Stimulated activated naive CD4-positive, alpha-beta T cell (primary cell): Measurements from ENCODE around the gene MYH15.

Experiments
- DNase-seq, 6 experiments: peaks; one replicate each; lab custom pipeline; 2025; lab: John Stamatoyannopoulos, UW

MYH15 gene

DNA sequence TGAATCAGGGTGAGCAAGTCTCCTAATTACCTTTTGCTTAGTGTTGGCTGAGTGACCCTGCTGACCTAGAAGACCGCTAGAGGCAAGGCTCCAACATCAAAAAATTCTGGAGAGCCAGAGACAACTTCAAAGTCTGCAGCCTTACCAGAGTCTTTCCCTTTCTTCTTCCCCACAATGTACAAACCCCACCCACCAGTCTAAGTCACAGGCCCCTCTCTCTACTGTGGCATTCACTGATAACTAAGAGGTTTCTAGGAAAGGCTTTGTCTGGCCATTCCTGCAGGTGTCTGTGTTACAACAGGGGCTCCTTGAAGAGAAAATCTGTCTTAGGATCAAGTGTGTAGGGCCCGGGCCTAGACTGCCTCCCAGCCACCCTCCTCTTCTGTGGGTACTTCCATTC lies 525 bp downstream of the MYH15 start:
- no peak for DNase-seq

- DNase-seq: no peak
Observed at GRCh38 chr3:108509263-108509662, 1.1 kb downstream of the MYH15 start.

- no peak for DNase-seq
Observed at GRCh38 chr3:108507902-108508301, 2.5 kb downstream of the MYH15 start.

DNA sequence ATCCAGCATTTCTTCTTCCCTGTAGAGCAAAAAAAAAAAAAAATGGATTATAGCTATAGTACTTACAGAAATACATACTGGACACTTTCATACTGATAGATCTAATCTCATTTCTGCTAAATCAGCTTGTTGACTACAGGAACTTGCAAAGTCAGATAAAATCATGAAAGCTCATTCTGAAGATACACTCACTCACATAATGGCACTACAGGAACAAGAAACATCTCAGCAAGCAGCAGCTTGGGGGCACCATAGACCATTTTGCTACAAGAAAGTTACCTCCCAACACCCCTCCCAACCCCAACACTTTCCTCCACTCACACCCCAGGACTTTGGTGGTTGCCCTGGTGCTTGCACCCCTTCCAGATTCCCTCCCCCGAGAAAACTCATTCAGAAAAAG lies 4.6 kb downstream of the MYH15 start:
- DNase-seq: no peak

DNA sequence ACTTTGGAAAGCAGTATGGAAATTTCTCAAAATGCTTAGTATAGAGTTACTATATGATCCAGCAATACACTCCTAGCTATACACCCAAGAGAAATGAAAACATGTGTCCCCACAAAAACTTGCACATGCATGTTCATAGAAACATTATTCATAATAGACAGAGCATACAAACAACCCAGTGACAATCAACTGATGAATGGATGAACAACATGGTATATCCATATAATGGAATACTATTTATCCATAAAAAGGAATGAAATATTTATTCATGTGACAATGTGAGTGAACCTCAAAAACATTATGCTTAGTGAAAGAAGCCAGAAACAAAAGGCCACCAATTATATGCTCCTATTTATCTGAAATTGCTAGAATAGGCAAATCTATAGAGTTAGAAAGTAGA lies 6.7 kb downstream of the MYH15 start:
- DNase-seq: no peak

GRCh38 chr3:108501535-108501934 lies 8.9 kb downstream of the MYH15 start:
- DNase-seq: no peak

DNA sequence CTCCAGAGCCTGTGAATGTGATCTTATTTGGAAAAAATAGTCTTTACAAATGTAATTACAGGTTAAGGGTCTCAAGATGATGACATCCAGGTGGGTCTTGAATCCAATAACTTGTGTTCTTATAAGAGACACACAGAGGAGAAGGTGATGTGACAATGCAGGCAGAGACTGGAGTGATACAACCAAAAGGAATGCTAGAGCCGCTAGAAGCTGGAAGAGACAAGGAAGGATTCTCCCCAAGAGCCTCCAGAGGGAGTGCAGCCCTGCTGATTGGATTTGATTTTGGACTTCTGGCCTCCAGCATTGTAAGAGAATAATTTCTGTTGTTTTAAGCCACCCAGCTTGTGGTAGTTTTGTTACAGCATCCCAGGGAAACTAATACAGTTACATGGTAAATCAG lies 9.7 kb downstream of the MYH15 start:
- no peak for DNase-seq

DNA sequence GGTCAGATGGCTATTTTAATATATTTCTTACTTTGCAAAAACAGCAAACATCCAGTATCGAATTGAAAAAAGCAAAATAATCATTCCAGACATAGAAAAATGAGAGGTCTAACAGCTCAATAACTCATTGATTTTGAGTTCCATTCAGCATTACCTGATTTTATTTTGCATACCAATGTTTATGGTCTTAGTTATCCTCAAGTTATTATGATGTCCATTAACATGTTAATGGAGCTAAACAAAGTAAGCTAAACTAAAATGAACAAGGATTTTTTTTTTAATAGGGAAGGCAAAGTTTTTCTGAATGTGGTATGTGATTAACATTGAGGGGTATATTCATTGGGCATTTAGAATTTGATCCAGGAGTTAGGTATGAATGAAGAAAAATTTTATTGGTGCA lies 13.1 kb downstream of the MYH15 start:
- DNase-seq: no peak

DNA sequence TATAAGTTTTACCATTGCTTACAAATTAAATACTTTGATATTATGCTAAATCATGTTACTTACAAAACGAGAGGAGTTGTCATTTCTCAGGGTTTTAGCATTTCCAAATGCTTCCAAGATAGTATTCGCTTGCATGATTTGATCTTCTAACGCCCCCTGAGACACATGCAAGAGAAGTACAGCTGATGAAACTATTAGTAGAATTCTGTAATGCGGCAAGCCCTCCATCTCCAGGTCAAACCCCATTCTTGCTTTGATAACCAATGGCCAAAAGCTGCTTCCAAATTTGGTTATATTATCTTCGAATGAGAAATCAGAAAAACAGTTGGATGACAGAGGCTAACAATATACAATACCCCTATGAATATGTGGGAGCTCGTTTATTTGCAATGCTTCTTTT lies 14.7 kb downstream of the MYH15 start:
- DNase-seq: no peak

GRCh38 chr3:108494906-108495531 lies 15.4 kb downstream of the MYH15 start:
- DNase-seq: no peak

DNA sequence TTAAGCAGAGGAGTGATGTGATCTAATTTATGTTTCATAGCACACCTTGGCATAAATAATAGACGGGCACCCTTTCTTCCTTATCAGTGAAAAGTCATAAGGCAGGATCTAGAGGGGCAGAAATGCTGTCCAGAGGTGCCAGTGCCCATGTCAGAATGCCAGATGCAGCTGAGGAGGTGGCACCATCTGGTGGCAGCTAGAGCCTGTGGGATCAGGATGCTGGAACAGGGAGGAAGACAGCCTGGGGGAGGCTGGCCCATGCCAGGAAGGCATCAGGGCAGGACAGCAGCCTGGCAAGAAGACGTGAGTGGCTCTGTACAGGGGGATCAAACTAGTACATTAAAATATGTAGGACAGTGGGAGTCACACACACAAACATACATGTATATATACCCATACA lies 16.5 kb downstream of the MYH15 start:
- no peak for DNase-seq

DNA sequence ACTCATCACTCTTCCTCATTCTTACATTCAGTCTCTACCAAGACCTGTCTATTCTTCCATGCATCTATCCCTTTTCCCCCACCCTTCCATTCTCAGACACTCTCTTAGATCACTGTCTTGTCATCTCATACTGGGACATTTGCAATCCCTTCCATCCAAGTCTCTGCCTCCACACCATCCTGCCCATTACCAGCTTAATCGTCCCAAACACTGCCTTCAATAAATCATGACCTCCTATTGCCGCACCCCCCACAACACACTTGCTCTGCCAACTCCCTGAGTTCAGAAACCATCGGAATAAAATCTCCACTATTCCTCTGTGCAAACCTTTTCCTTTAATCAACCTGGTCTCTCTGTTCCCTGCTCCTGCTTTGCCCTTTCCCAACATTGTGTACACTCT lies 18.9 kb downstream of the MYH15 start:
- no peak for DNase-seq

DNA sequence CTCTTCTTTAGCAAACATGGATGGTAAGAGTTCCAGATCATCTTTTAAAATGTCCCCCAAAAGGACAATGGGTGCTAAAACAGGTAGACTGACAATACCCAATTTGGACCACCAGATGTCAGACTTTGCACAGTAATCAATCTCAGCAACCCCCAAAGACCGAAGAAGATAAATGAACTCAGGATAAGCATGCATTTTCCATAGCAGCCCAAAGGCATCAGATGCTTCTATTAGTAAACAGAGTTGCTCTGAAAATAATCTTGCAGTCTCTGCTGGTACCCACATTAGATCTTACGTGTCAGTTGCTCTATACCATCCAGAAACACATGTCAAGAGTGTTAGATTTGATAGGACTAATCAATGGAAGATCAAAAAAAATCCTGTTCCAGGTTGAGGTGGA lies 20.6 kb downstream of the MYH15 start:
- DNase-seq: peak; percentile 0 to 65 (median 20)

GRCh38 chr3:108488631-108489030 lies 21.8 kb downstream of the MYH15 start:
- DNase-seq: no peak

DNA sequence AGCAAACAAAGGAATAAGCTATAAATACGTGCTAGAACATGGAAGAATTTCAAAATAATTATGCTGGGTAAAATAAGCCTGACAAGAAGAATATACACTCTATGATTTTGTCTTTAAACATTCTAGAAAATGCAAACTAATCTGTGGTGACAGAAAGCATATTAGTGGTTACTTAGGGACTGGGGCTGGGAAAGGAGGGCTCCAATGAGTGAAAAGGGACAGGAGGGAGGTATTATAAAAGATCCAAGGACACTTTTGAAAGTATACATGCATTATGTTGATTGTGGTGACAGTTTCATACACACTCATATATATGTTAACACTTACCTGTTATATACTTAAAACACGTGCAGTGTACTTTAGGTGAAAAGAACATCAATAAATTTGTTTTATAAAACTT lies 23.0 kb downstream of the MYH15 start:
- no peak for DNase-seq

- no peak for DNase-seq
Observed at GRCh38 chr3:108486941-108487340, 23.5 kb downstream of the MYH15 start.

- DNase-seq: no peak
Observed at GRCh38 chr3:108486338-108486737, 24.1 kb downstream of the MYH15 start.

GRCh38 chr3:108485146-108485545 lies 25.2 kb downstream of the MYH15 start:
- DNase-seq: no peak

GRCh38 chr3:108479224-108479623 lies 31.2 kb downstream of the MYH15 start:
- no peak for DNase-seq

GRCh38 chr3:108477511-108478147 lies 32.8 kb downstream of the MYH15 start:
- peak; percentile 2 to 70 (median 31) for DNase-seq

GRCh38 chr3:108475220-108475782 lies 35.1 kb downstream of the MYH15 start:
- no peak for DNase-seq

DNA sequence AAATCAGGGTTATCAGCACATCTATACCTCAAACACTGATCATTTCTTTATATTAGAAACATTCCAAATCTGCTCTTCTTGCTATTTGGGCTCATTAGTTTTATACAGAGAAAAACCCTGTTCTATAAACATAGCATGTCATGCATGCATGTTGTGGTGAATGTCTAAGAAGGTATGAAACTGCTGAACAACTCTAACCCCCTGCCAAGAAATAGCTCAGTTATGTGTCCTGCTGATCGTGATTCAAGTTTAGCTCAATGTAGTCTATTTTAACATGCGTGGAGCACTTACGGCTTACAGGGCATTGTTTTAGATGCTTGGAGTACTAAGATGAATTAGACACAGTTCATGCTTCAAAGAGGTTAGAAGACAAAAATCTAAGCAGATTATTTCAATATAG lies 35.8 kb downstream of the MYH15 start:
- no peak for DNase-seq

- DNase-seq: no peak
Observed at GRCh38 chr3:108473711-108474110, 36.7 kb downstream of the MYH15 start.
